Measurements from ENCODE around the gene PNPLA7.
"Not testable (repeated sequence)": the region's sequence is repeated elsewhere in the genome, so short reads cannot be mapped to it uniquely, and the experiment has no call there.

PNPLA7 gene

GRCh38 chr9:137536594-137537131, 13.5 kb downstream of the PNPLA7 start:
- DNase-seq = not testable (repeated sequence)

GRCh38 chr9:137535120-137535428, 15.1 kb downstream of the PNPLA7 start:
- no peak for DNase-seq

- peak; percentile 36 to 75 for DNase-seq
These were observed 15.7 kb downstream of the PNPLA7 start for GRCh38 chr9:137534256-137535119.

- not testable (repeated sequence) for DNase-seq
These were observed 17.2 kb downstream of the PNPLA7 start for GRCh38 chr9:137532891-137533468.

- DNase-seq = no peak
These were observed 19.0 kb downstream of the PNPLA7 start for GRCh38 chr9:137531099-137531765.

GRCh38 chr9:137530331-137530730, 19.9 kb downstream of the PNPLA7 start:
- no peak for DNase-seq

GRCh38 chr9:137524981-137525317, 25.3 kb downstream of the PNPLA7 start:
- DNase-seq = no peak

- no peak for DNase-seq
These were observed 25.8 kb downstream of the PNPLA7 start for GRCh38 chr9:137524161-137524980.

GRCh38 chr9:137522746-137523455, 27.3 kb downstream of the PNPLA7 start:
- DNase-seq = no peak

GRCh38 chr9:137521405-137521985, 28.7 kb downstream of the PNPLA7 start:
- DNase-seq = no peak

GRCh38 chr9:137520614-137521404, 29.4 kb downstream of the PNPLA7 start:
- DNase-seq = no peak

GRCh38 chr9:137519553-137519952, 30.6 kb downstream of the PNPLA7 start:
- no peak for DNase-seq

GRCh38 chr9:137518661-137519459, 31.3 kb downstream of the PNPLA7 start:
- not testable (repeated sequence) for DNase-seq

GRCh38 chr9:137516144-137516917, 33.9 kb downstream of the PNPLA7 start:
- DNase-seq = no peak

GRCh38 chr9:137515338-137515724, 34.9 kb downstream of the PNPLA7 start:
- no peak for DNase-seq

- DNase-seq = no peak
These were observed 35.4 kb downstream of the PNPLA7 start for GRCh38 chr9:137514691-137515337.

- not testable (repeated sequence) for DNase-seq
These were observed 36.2 kb downstream of the PNPLA7 start for GRCh38 chr9:137513801-137514570.

GRCh38 chr9:137513136-137513535, 37.1 kb downstream of the PNPLA7 start:
- not testable (repeated sequence) for DNase-seq

Measured in SW 1271 (cell line).